ENCODE results near the gene FAXDC2. TPM values are rescaled to one million over a fixed set of nuclear protein-coding genes. Genes with fewer than 3 reads are reported as not detected.

The FAXDC2 gene
- total and polyA plus RNA-seq, 9 of the 15 experiments (the other 6 are each of a cell fraction or from before 2014, with no cell fraction given), result 2.4 to 30.0 (median 9.9) TPM

DNA sequence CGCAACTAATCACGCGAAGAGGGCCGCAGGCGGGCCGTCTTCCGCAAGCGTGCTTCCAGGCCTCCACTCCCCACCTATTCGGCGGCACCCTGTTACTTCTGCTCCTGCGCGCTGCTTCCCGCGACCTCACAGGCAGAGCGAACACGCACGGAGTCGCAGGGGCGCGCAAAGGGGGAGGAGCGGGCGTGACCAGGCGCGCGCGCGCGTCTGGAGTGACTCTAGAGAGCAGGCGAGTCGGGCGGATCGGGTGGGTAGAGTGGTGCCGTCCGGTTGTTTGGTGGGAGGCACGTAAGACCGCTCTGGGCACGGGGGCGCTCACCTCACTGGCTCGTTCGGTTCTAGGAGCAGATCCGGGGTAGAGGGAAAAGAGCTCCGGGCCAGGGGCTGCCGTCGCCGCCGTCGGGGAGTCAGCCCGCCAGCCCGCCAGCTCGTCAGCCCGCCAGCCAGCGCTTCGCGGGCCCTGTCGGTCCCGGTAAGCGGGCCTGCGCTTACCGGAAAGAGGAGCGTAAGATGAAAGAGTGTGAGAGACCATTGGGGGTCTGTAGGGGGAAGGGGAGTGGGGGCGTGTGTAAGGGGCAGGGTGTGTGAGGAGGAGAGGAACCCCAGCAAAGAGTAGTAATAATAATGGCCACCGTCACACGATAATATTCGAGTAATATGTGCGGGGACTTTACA, 8.0 kb upstream of the FAXDC2 start, which contains the start of gene CNOT8 (continued):
- no peak for TF ChIP-seq REST (IDR thresholded peaks at IDR 0.05; ENCODE audit: borderline replicate concordance)
- peak; percentile 61 for TF ChIP-seq REST (CRISPR knock-in tag; IDR thresholded peaks at IDR 0.05; ENCODE audit: low read depth)
- TF ChIP-seq ZSCAN29 (IDR thresholded peaks at IDR 0.05), result no peak
- TF ChIP-seq TEAD2 (tag; IDR thresholded peaks at IDR 0.05), result no peak
- TF ChIP-seq, protein P1, sequence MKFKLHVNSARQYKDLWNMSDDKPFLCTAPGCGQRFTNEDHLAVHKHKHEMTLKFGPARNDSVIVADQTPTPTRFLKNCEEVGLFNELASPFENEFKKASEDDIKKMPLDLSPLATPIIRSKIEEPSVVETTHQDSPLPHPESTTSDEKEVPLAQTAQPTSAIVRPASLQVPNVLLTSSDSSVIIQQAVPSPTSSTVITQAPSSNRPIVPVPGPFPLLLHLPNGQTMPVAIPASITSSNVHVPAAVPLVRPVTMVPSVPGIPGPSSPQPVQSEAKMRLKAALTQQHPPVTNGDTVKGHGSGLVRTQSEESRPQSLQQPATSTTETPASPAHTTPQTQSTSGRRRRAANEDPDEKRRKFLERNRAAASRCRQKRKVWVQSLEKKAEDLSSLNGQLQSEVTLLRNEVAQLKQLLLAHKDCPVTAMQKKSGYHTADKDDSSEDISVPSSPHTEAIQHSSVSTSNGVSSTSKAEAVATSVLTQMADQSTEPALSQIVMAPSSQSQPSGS (CRISPR knock-in tag; IDR thresholded peaks at IDR 0.05), result no peak
- no peak for TF ChIP-seq ZNF280A (IDR thresholded peaks at IDR 0.05; ENCODE audit: low read depth, partially characterized antibody)
- TF ChIP-seq C11orf30 (IDR thresholded peaks at IDR 0.05; ENCODE audit: low read depth), result peak; percentile 65
- peak; percentile 32; the same call in 1 of the 2 replicates for TF ChIP-seq SAFB (IDR thresholded peaks at IDR 0.05; ENCODE audit: borderline replicate concordance, low read depth, low read length)
- no peak for TF ChIP-seq ZNF644 (tag; IDR thresholded peaks at IDR 0.05; ENCODE audit: low read depth)
- TF ChIP-seq GATAD2B (IDR thresholded peaks at IDR 0.05; ENCODE audit: borderline replicate concordance), result no peak
- TF ChIP-seq SOX6 (IDR thresholded peaks at IDR 0.05), result peak; percentile 12; the same call in 1 of the 2 replicates
- TF ChIP-seq, protein P2, sequence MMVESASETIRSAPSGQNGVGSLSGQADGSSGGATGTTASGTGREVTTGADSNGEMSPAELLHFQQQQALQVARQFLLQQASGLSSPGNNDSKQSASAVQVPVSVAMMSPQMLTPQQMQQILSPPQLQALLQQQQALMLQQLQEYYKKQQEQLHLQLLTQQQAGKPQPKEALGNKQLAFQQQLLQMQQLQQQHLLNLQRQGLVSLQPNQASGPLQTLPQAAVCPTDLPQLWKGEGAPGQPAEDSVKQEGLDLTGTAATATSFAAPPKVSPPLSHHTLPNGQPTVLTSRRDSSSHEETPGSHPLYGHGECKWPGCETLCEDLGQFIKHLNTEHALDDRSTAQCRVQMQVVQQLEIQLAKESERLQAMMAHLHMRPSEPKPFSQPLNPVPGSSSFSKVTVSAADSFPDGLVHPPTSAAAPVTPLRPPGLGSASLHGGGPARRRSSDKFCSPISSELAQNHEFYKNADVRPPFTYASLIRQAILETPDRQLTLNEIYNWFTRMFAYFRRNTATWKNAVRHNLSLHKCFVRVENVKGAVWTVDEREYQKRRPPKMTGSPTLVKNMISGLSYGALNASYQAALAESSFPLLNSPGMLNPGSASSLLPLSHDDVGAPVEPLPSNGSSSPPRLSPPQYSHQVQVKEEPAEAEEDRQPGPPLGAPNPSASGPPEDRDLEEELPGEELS (CRISPR knock-in tag; IDR thresholded peaks at IDR 0.05; ENCODE audit: borderline replicate concordance), result peak; percentile 11; the same call in 1 of the 2 replicates
- no peak for TF ChIP-seq ZNF232 (CRISPR knock-in tag; IDR thresholded peaks at IDR 0.05)
- TF ChIP-seq FIP1L1 (IDR thresholded peaks at IDR 0.05; ENCODE audit: low read depth, low read length, poor library complexity, severe bottlenecking), result peak; percentile 91
- no peak for TF ChIP-seq ZNF551 (CRISPR knock-in tag; IDR thresholded peaks at IDR 0.05)

Data from K562 (cell line).